HEK293 (cell line): ENCODE measurements around the gene EPS8L3.
A peak's percentile ranks its signal among the peaks of the same experiment; 100 is the strongest.

Source experiments
- BCL11A ChIP-seq: fragments of 450-650 bp; formaldehyde crosslinking; IDR thresholded peaks from 2 replicates; pipeline ENCODE4 v1.5.1; 2016; ENCODE audit warnings: low read depth, missing biosample characterization, missing genetic modification characterization
- EGR2 ChIP-seq: fragments of 450-650 bp; formaldehyde crosslinking; IDR thresholded peaks from 2 replicates; pipeline ENCODE4 v1.5.1; 2016; ENCODE audit warnings: low read depth, missing biosample characterization, missing genetic modification characterization
- FEZF1 ChIP-seq: fragments of 450-650 bp; formaldehyde crosslinking; IDR thresholded peaks from 2 replicates; pipeline ENCODE4 v1.5.1; 2016; ENCODE audit warnings: missing biosample characterization, missing genetic modification characterization
- OSR2 ChIP-seq: fragments of 450-650 bp; formaldehyde crosslinking; IDR thresholded peaks from 2 replicates; pipeline ENCODE4 v1.5.1; 2016; ENCODE audit warnings: missing biosample characterization, missing genetic modification characterization
- ZBTB1 ChIP-seq: fragments of 450-650 bp; formaldehyde crosslinking; IDR thresholded peaks from 2 replicates; pipeline ENCODE4 v1.5.1; 2016; ENCODE audit warnings: missing biosample characterization, missing genetic modification characterization
- ZBTB17 ChIP-seq: fragments of 450-650 bp; formaldehyde crosslinking; IDR thresholded peaks from 2 replicates; pipeline ENCODE4 v1.5.1; 2016; ENCODE audit warnings: missing biosample characterization, missing genetic modification characterization
- ZFP37 ChIP-seq: fragments of 450-650 bp; formaldehyde crosslinking; IDR thresholded peaks from 2 replicates; pipeline ENCODE4 v1.5.1; 2016; ENCODE audit warnings: missing biosample characterization, missing genetic modification characterization
- ZNF133 ChIP-seq: fragments of 450-650 bp; formaldehyde crosslinking; IDR thresholded peaks from 2 replicates; pipeline ENCODE4 v1.5.1; 2016; ENCODE audit warnings: missing biosample characterization, missing genetic modification characterization
- ZNF157 ChIP-seq: fragments of 450-650 bp; formaldehyde crosslinking; IDR thresholded peaks from 2 replicates; pipeline ENCODE4 v1.5.1; 2016; ENCODE audit warnings: missing biosample characterization, missing genetic modification characterization
- ZNF16 ChIP-seq: fragments of 450-650 bp; formaldehyde crosslinking; IDR thresholded peaks from 2 replicates; pipeline ENCODE4 v1.5.1; 2016; ENCODE audit warnings: low read depth, missing biosample characterization, missing genetic modification characterization
- ZNF175 ChIP-seq: fragments of 450-650 bp; formaldehyde crosslinking; IDR thresholded peaks from 2 replicates; pipeline ENCODE4 v1.5.1; 2016; ENCODE audit warnings: missing biosample characterization, missing genetic modification characterization
- ZNF23 ChIP-seq: fragments of 450-650 bp; formaldehyde crosslinking; IDR thresholded peaks from 2 replicates; pipeline ENCODE4 v1.5.1; 2016; ENCODE audit warnings: missing biosample characterization, missing genetic modification characterization, borderline replicate concordance
- ZNF239 ChIP-seq: fragments of 450-650 bp; formaldehyde crosslinking; IDR thresholded peaks from 2 replicates; pipeline ENCODE4 v1.5.1; 2016; ENCODE audit warnings: missing biosample characterization, missing genetic modification characterization
- ZNF600 ChIP-seq: fragments of 450-650 bp; formaldehyde crosslinking; IDR thresholded peaks from 2 replicates; pipeline ENCODE4 v1.5.1; 2016; ENCODE audit warnings: missing biosample characterization, missing genetic modification characterization
- ZNF660 ChIP-seq: fragments of 450-650 bp; IDR thresholded peaks from 2 replicates; pipeline ENCODE4 v1.5.1; 2018; ENCODE audit warnings: missing biosample characterization, mild to moderate bottlenecking, missing genetic modification characterization
- ZNF768 ChIP-seq: fragments of 450-650 bp; formaldehyde crosslinking; IDR thresholded peaks from 2 replicates; pipeline ENCODE4 v1.5.1; 2018; ENCODE audit warnings: missing biosample characterization, mild to moderate bottlenecking, missing genetic modification characterization
- TF ChIP-seq, protein P1 (sequence below): fragments of 450-650 bp; formaldehyde crosslinking; IDR thresholded peaks from 2 replicates; pipeline ENCODE4 v1.5.1; 2016; ENCODE audit warnings: missing biosample characterization, missing genetic modification characterization
- TF ChIP-seq, protein P2 (sequence below): fragments of 450-650 bp; formaldehyde crosslinking; IDR thresholded peaks from 2 replicates; pipeline ENCODE4 v1.5.1; 2016; ENCODE audit warnings: missing biosample characterization, missing genetic modification characterization
- TF ChIP-seq, protein P3 (sequence below): fragments of 450-650 bp; formaldehyde crosslinking; IDR thresholded peaks from 2 replicates; pipeline ENCODE4 v1.5.1; 2017; ENCODE audit warnings: missing biosample characterization, missing genetic modification characterization
- TF ChIP-seq, protein P4 (sequence below): fragments of 450-650 bp; formaldehyde crosslinking; IDR thresholded peaks from 2 replicates; pipeline ENCODE4 v1.5.1; 2016; ENCODE audit warnings: missing biosample characterization, missing genetic modification characterization
- TF ChIP-seq, protein P5 (sequence below): fragments of 450-650 bp; formaldehyde crosslinking; optimal IDR thresholded peaks from 2 replicates; pipeline ENCODE3; 2016; ENCODE audit warnings: missing biosample characterization, mild to moderate bottlenecking, missing genetic modification characterization
- TF ChIP-seq, protein P6 (sequence below): fragments of 450-650 bp; formaldehyde crosslinking; IDR thresholded peaks from 2 replicates; pipeline ENCODE4 v1.5.1; 2016; ENCODE audit warnings: missing biosample characterization, missing genetic modification characterization
- TF ChIP-seq, protein P7 (sequence below): fragments of 450-650 bp; IDR thresholded peaks from 2 replicates; pipeline ENCODE4 v1.5.1; 2018; ENCODE audit warnings: missing biosample characterization, missing genetic modification characterization
- TF ChIP-seq, protein P8 (sequence below): fragments of 450-650 bp; formaldehyde crosslinking; IDR thresholded peaks from 2 replicates; pipeline ENCODE4 v1.5.1; 2016; ENCODE audit warnings: missing biosample characterization, missing genetic modification characterization

EPS8L3 gene

DNA sequence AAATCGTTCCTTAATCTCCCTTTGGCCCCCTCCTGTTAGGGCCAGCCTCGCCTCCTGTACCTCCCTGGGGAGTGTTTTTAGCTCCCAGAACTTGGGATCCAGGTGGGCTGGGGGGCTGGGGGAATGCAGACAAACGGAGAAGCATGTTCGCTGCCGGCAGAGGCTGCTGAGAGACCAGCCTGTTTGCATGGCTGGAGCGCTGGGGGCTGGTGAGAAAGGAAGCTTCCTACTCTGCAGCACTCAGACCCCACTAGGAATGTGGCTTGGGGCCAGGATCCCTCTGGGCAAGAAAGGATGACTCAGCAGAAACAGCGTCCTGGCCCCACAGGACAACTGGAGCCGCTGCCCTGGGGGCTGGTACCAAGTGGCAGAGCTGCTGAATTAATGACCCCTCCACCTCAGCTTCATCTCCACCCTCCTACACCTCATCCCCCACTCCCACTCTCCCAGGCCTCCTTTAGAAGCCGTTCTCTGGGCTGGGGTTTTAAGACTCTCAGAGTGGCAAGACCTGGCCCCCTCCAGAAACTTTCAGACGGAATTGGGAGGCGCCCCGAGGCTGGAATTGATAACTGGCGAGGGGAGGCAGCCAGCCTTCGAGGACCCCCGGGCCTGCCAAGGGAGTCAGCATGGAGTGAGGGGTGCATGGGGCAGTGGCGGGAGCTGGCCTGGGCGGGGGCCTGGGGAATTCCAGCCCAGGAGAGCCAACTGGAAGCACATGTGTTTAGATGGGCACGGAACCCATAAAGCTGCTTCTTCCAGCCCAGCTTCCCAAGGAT lies 28.5 kb upstream of the EPS8L3 start (continued):
- no peak for TF ChIP-seq ZBTB1
- TF ChIP-seq ZNF768 (tag by site-specific recombination) = no peak
- no peak for TF ChIP-seq ZNF600
- TF ChIP-seq ZNF660 (tag by site-specific recombination) = peak; percentile 78
- TF ChIP-seq ZFP37 (tag by site-specific recombination) = no peak
- TF ChIP-seq, protein P1, sequence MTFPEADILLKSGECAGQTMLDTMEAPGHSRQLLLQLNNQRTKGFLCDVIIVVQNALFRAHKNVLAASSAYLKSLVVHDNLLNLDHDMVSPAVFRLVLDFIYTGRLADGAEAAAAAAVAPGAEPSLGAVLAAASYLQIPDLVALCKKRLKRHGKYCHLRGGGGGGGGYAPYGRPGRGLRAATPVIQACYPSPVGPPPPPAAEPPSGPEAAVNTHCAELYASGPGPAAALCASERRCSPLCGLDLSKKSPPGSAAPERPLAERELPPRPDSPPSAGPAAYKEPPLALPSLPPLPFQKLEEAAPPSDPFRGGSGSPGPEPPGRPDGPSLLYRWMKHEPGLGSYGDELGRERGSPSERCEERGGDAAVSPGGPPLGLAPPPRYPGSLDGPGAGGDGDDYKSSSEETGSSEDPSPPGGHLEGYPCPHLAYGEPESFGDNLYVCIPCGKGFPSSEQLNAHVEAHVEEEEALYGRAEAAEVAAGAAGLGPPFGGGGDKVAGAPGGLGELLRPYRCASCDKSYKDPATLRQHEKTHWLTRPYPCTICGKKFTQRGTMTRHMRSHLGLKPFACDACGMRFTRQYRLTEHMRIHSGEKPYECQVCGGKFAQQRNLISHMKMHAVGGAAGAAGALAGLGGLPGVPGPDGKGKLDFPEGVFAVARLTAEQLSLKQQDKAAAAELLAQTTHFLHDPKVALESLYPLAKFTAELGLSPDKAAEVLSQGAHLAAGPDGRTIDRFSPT = peak; percentile 56
- TF ChIP-seq, protein P2, sequence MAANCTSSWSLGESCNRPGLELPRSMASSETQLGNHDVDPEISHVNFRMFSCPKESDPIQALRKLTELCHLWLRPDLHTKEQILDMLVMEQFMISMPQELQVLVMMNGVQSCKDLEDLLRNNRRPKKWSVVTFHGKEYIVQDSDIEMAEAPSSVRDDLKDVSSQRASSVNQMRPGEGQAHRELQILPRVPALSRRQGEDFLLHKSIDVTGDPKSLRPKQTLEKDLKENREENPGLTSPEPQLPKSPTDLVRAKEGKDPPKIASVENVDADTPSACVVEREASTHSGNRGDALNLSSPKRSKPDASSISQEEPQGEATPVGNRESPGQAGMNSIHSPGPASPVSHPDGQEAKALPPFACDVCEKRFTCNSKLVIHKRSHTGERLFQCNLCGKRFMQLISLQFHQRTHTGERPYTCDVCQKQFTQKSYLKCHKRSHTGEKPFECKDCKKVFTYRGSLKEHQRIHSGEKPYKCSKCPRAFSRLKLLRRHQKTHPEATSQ (tag by site-specific recombination) = no peak
- TF ChIP-seq, protein P3, sequence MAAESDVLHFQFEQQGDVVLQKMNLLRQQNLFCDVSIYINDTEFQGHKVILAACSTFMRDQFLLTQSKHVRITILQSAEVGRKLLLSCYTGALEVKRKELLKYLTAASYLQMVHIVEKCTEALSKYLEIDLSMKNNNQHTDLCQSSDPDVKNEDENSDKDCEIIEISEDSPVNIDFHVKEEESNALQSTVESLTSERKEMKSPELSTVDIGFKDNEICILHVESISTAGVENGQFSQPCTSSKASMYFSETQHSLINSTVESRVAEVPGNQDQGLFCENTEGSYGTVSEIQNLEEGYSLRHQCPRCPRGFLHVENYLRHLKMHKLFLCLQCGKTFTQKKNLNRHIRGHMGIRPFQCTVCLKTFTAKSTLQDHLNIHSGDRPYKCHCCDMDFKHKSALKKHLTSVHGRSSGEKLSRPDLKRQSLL (tag by site-specific recombination) = no peak
- TF ChIP-seq, protein P4, sequence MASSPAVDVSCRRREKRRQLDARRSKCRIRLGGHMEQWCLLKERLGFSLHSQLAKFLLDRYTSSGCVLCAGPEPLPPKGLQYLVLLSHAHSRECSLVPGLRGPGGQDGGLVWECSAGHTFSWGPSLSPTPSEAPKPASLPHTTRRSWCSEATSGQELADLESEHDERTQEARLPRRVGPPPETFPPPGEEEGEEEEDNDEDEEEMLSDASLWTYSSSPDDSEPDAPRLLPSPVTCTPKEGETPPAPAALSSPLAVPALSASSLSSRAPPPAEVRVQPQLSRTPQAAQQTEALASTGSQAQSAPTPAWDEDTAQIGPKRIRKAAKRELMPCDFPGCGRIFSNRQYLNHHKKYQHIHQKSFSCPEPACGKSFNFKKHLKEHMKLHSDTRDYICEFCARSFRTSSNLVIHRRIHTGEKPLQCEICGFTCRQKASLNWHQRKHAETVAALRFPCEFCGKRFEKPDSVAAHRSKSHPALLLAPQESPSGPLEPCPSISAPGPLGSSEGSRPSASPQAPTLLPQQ = peak; percentile 93
- TF ChIP-seq, protein P5, sequence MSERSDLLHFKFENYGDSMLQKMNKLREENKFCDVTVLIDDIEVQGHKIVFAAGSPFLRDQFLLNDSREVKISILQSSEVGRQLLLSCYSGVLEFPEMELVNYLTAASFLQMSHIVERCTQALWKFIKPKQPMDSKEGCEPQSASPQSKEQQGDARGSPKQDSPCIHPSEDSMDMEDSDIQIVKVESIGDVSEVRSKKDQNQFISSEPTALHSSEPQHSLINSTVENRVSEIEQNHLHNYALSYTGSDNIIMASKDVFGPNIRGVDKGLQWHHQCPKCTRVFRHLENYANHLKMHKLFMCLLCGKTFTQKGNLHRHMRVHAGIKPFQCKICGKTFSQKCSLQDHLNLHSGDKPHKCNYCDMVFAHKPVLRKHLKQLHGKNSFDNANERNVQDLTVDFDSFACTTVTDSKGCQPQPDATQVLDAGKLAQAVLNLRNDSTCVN (tag by site-specific recombination) = no peak
- TF ChIP-seq ZNF23 (tag by site-specific recombination) = no peak
- TF ChIP-seq, protein P6, sequence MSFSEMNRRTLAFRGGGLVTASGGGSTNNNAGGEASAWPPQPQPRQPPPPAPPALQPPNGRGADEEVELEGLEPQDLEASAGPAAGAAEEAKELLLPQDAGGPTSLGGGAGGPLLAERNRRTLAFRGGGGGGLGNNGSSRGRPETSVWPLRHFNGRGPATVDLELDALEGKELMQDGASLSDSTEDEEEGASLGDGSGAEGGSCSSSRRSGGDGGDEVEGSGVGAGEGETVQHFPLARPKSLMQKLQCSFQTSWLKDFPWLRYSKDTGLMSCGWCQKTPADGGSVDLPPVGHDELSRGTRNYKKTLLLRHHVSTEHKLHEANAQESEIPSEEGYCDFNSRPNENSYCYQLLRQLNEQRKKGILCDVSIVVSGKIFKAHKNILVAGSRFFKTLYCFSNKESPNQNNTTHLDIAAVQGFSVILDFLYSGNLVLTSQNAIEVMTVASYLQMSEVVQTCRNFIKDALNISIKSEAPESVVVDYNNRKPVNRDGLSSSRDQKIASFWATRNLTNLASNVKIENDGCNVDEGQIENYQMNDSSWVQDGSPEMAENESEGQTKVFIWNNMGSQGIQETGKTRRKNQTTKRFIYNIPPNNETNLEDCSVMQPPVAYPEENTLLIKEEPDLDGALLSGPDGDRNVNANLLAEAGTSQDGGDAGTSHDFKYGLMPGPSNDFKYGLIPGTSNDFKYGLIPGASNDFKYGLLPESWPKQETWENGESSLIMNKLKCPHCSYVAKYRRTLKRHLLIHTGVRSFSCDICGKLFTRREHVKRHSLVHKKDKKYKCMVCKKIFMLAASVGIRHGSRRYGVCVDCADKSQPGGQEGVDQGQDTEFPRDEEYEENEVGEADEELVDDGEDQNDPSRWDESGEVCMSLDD = 0 out of 2 replicates have a peak, but pooled peaks have one; percentile 23
- peak; percentile 78 for TF ChIP-seq ZBTB17 (tag by site-specific recombination)
- peak; percentile 81 for TF ChIP-seq EGR2 (tag by site-specific recombination)
- no peak for TF ChIP-seq BCL11A
- TF ChIP-seq ZNF175 (tag by site-specific recombination) = no peak
- TF ChIP-seq, protein P7, sequence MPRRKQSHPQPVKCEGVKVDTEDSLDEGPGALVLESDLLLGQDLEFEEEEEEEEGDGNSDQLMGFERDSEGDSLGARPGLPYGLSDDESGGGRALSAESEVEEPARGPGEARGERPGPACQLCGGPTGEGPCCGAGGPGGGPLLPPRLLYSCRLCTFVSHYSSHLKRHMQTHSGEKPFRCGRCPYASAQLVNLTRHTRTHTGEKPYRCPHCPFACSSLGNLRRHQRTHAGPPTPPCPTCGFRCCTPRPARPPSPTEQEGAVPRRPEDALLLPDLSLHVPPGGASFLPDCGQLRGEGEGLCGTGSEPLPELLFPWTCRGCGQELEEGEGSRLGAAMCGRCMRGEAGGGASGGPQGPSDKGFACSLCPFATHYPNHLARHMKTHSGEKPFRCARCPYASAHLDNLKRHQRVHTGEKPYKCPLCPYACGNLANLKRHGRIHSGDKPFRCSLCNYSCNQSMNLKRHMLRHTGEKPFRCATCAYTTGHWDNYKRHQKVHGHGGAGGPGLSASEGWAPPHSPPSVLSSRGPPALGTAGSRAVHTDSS = no peak
- TF ChIP-seq ZNF239 (tag by site-specific recombination) = no peak
- TF ChIP-seq, protein P8, sequence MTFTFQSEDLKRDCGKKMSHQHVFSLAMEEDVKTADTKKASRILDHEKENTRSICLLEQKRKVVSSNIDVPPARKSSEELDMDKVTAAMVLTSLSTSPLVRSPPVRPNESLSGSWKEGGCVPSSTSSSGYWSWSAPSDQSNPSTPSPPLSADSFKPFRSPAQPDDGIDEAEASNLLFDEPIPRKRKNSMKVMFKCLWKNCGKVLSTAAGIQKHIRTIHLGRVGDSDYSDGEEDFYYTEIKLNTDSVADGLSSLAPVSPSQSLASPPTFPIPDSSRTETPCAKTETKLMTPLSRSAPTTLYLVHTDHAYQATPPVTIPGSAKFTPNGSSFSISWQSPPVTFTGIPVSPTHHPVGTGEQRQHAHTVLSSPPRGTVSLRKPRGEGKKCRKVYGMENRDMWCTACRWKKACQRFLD (tag by site-specific recombination) = no peak
- no peak for TF ChIP-seq ZNF16
- TF ChIP-seq FEZF1 (tag by site-specific recombination) = peak; percentile 56
- TF ChIP-seq ZNF157 = no peak
- no peak for TF ChIP-seq OSR2 (tag by site-specific recombination)
- no peak for TF ChIP-seq ZNF133 (tag by site-specific recombination)
